WERI-Rb-1 (cell line): ENCODE measurements around the gene RPS14.
"Not testable (repeated sequence)": the region's sequence is repeated elsewhere in the genome, so short reads cannot be mapped to it uniquely, and the experiment has no call there.

Experiments
- DNase-seq: peaks from one replicate; pipeline ENCODE4 v3.0.0-alpha.2; 2020
- H3K27ac ChIP-seq: fragments of 250-450 bp; sonication (Bioruptor Pico); 2 replicates; pipeline ENCODE4 v1.5.1; 2020; ENCODE audit warnings: mild to moderate bottlenecking, moderate library complexity
- H3K27me3 ChIP-seq: fragments of 250-450 bp; sonication (Bioruptor Pico); 2 replicates; pipeline ENCODE4 v1.5.1; 2021; ENCODE audit warnings: mild to moderate bottlenecking, low read depth, moderate library complexity; ENCODE audit not compliant: insufficient read depth, severe bottlenecking
- H3K36me3 ChIP-seq: fragments of 250-450 bp; sonication (Bioruptor Pico); 2 replicates; pipeline ENCODE4 v1.5.1; 2020; ENCODE audit warnings: mild to moderate bottlenecking, moderate library complexity
- H3K4me3 ChIP-seq: 2 replicates; pipeline ENCODE4 v1.5.1; 2011; ENCODE audit warnings: low read depth, mild to moderate bottlenecking, control low read depth, low read length
- H3K9me3 ChIP-seq: fragments of 250-450 bp; sonication (Bioruptor Pico); 2 replicates; pipeline ENCODE4 v1.5.1; 2021; ENCODE audit warnings: mild to moderate bottlenecking, moderate library complexity; ENCODE audit not compliant: severe bottlenecking
- TF ChIP-seq, protein P1 (sequence below): IDR thresholded peaks from 2 replicates; pipeline ENCODE4 v1.5.1; 2011; ENCODE audit warnings: low read depth, mild to moderate bottlenecking, control low read depth, inconsistent platforms, low read length

Gene RPS14

DNA sequence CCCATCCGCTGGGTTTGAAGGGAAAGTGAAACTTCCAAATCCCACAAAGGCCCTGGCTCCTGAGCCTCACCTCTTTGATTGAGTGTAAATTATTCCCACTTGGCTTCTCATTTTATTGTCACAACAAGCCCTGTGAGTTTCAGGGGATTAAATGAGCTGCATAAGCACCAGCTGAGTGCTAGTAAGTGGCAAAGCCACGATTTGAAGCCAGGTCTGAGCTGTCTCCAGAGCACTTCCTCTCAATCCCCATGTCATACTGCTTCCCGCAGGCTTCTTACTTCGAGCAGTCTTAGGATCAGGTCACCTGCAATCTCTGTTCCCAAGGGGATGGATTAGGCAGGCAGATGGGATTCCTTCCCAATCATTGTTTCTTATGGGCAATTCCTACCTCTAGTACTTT is 18.0 kb downstream of the RPS14 start:
- no peak overlapping the region for H3K4me3 ChIP-seq
- no peaks in the 10 kb centered on the region for H3K36me3 ChIP-seq
- peak; percentile 71 for DNase-seq
- no peak overlapping the region; the same call in 1 of the 2 replicates for H3K27ac ChIP-seq
- TF ChIP-seq, protein P1, sequence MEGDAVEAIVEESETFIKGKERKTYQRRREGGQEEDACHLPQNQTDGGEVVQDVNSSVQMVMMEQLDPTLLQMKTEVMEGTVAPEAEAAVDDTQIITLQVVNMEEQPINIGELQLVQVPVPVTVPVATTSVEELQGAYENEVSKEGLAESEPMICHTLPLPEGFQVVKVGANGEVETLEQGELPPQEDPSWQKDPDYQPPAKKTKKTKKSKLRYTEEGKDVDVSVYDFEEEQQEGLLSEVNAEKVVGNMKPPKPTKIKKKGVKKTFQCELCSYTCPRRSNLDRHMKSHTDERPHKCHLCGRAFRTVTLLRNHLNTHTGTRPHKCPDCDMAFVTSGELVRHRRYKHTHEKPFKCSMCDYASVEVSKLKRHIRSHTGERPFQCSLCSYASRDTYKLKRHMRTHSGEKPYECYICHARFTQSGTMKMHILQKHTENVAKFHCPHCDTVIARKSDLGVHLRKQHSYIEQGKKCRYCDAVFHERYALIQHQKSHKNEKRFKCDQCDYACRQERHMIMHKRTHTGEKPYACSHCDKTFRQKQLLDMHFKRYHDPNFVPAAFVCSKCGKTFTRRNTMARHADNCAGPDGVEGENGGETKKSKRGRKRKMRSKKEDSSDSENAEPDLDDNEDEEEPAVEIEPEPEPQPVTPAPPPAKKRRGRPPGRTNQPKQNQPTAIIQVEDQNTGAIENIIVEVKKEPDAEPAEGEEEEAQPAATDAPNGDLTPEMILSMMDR = no peak
- H3K27me3 ChIP-seq = no peaks in the 10 kb centered on the region
- no peaks in the 10 kb centered on the region for H3K9me3 ChIP-seq

DNA sequence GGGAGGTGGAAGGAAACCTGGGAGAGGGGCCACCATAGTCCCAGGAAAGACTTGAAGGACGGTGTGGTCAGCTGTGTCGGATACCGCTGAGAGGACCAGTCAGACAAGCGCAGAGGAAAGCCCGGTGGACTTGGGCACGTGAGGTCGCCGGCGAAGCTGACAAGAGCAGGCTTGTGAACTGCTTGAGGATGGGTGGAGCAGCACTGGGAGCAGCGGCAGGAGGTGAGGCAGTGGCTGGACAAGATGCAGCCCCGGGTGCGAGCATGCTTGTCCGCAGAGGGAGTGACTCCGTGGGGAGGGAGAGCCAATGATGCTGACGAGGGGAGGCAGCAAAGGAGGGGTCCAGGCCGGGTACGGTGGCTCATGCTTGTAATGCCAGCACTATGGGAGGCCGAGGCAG is 18.5 kb downstream of the RPS14 start:
- TF ChIP-seq, protein P1 = no peak
- H3K27me3 ChIP-seq = no peaks in the 10 kb centered on the region
- H3K27ac ChIP-seq = no peak overlapping the region; the same call in 1 of the 2 replicates
- no peaks in the 10 kb centered on the region for H3K9me3 ChIP-seq
- no peak overlapping the region for H3K4me3 ChIP-seq
- H3K36me3 ChIP-seq = no peaks in the 10 kb centered on the region
- no peak for DNase-seq

DNA sequence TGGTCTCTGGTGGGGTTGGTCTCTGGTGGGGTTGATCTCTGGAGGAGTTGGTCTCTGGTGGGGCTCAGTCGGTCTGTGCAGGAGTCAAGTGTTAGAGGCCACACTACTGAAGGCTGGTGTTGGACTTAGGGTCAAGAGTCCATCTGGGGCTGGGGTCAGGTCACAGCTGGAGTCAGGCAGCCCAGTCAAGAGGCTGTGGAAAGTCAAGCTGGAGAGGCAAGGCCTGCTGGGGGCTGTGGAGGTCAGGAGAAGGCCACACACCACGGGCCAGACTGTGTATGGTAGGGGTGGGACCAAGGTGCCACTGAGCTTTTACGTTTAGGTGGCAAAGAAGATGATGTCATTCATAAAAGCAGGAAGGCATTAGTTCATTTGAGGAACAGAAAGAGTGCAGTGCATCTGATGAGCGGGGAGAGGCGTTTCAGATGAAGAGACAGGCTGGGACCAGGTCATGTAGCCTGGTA is 20.1 kb downstream of the RPS14 start:
- Histone ChIP-seq H3K4me3 (no peak overlapping the region), H3K27ac (no peak overlapping the region), H3K9me3 (no peaks in the 10 kb centered on the region), H3K36me3 (no peaks in the 10 kb centered on the region), H3K27me3 (no peaks in the 10 kb centered on the region)
- no peak for DNase-seq
- TF ChIP-seq, protein P1 = no peak

DNA sequence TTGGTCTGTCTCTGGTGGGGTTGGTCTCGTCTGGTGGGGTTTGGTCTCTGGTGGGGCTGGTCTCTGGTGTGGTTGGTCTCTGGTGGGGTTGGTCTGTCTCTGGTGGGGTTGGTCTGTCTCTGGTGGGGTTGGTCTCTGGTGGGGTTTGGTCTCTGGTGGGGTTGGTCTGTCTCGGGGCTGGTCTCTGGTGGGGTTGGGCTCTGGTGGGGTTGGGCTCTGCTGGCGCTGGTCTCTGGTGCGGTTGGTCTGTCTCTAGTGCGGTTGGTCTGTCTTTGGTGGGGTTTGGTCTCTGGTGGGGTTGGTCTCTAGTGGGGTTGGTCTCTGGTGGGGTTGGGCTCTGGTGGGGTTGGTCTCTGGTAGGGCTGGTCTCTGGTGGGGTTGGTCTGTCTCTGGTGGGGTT is 20.6 kb downstream of the RPS14 start:
- TF ChIP-seq, protein P1 = no peak
- no peak for DNase-seq
- H3K9me3 ChIP-seq = no peaks in the 10 kb centered on the region
- H3K36me3 ChIP-seq = no peaks in the 10 kb centered on the region
- H3K27me3 ChIP-seq = no peaks in the 10 kb centered on the region
- H3K27ac ChIP-seq = no peak overlapping the region
- H3K4me3 ChIP-seq = no peak overlapping the region

DNA sequence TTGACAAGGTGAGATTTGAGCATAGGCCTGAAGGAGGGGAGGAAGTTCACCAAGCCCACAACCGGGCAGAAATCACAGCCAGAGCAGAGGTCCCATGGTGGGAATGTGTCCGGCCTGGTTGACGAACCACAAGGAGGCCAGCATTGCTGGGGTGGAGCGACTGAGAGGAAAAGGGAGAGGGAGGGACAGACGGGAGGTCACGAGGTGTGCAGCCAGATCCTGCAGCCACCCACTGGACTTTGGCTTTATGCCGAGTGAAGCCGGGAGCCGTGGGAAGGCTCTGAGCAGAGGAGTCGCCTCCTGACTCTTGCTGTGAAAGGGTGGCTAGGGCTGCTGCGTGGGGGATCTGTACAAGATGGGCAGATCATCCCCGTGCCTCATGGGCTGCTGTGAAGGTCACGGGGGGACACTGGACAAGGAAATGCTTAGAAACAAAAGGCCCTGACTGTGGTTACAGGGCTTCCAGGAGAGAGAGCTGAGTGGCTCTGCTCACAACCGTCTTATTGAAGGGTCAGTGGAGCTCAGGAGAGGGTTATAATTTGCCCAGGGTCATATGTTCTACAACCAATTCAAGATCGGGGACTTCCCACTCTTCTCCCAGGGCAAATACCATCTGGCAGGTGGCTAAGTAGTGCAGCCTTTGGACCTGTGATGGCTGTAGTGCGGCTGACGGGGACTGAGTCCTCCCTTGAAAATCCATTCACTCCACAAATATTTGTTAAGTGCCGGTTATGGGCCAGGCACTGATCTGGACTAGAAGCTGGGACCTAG is 21.2 kb downstream of the RPS14 start:
- H3K4me3 ChIP-seq = no peak overlapping the region
- peak; percentile 24 for DNase-seq
- 0 out of 2 replicates have a peak overlapping the region, but pooled peaks have one; percentile 16 for H3K27ac ChIP-seq
- TF ChIP-seq, protein P1 = no peak
- no peaks in the 10 kb centered on the region for H3K27me3 ChIP-seq
- H3K9me3 ChIP-seq = no peaks in the 10 kb centered on the region
- no peaks in the 10 kb centered on the region for H3K36me3 ChIP-seq

DNA sequence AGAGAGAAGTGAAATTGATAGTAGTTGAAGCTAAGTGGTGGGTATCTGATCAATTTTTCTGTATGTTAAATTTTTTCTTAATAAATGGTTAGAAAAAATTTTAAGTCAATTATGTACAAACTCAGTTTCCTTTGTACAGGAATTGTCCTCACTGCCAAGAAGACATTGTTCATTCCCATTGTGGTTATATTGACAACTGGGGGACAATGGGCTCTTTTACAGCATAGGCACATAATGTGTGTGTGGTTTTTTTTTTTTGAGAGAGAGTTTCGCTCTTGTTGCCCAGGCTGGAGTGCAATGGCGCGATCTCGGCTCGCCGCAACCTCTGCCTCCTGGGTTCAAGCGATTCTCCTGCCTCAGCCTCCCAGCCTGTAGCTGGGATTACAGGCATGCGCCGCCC is 23.4 kb downstream of the RPS14 start:
- not testable (repeated sequence) for DNase-seq, H3K36me3 ChIP-seq, H3K27me3 ChIP-seq, H3K4me3 ChIP-seq, H3K9me3 ChIP-seq, H3K27ac ChIP-seq
